Renal pelvis (tissue), 12 donors: ENCODE data around the gene SLC45A2. TPM values are rescaled to one million over a fixed set of nuclear protein-coding genes. Genes with fewer than 3 reads are reported as not detected.
"Not testable (repeated sequence)": the region's sequence is repeated elsewhere in the genome, so short reads cannot be mapped to it uniquely, and the experiment has no call there.

Source experiments
- DNase-seq: peaks from one replicate; pipeline ENCODE4 v3.0.0-alpha.2; 2013
- long read RNA-seq, 16 experiments: transcript quantifications; one replicate each; lab custom pipeline, GENCODE V29; 2026
- polyA plus RNA-seq, 3 donors: library from polyadenylated mRNA; unstranded; fragments of 120-200 nt; gene quantifications; one replicate each; pipeline ENCODE4 v1.2.1, GENCODE V29; 2013; ENCODE audit not compliant: insufficient read length in 3 of 3

Gene SLC45A2, protein sequence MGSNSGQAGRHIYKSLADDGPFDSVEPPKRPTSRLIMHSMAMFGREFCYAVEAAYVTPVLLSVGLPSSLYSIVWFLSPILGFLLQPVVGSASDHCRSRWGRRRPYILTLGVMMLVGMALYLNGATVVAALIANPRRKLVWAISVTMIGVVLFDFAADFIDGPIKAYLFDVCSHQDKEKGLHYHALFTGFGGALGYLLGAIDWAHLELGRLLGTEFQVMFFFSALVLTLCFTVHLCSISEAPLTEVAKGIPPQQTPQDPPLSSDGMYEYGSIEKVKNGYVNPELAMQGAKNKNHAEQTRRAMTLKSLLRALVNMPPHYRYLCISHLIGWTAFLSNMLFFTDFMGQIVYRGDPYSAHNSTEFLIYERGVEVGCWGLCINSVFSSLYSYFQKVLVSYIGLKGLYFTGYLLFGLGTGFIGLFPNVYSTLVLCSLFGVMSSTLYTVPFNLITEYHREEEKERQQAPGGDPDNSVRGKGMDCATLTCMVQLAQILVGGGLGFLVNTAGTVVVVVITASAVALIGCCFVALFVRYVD
- 1 to 10 TPM in 1 of 3 donors, under 1 TPM in 2; 0.50 to 1.1 (median 0.96) TPM for polyA plus RNA-seq
- long read RNA-seq, donor 1, result 0 reads
- long read RNA-seq, donor 2, result 0 reads
- long read RNA-seq, donor 3, result 0 reads
- long read RNA-seq, donor 4, result 0 reads
- long read RNA-seq, donor 5, result 0 reads
- long read RNA-seq, donor 6, result 0 reads
- long read RNA-seq, donor 7, result 0 reads
- long read RNA-seq, donor 8, result 0 reads
- long read RNA-seq, donor 9, result 0 reads
- long read RNA-seq, donor 10, result 0 reads
- long read RNA-seq, donor 11, result 0 reads
- long read RNA-seq, donor 12, result 0 reads
- long read RNA-seq, donor 13, result 0 reads
- long read RNA-seq, donor 14, result 0 reads
- long read RNA-seq, donor 15, result 0 reads
- long read RNA-seq, donor 16, result 0 reads

- DNase-seq, result no peak
These were observed at the start of gene SLC45A2 for GRCh38 chr5:33984671-33985124. SLC45A2 (minus strand) TSS chr5:33984693; CDS start chr5:33984583, 110 bp downstream.

GRCh38 chr5:34031966-34032365 lies 47.5 kb upstream of the SLC45A2 start:
- no peak for DNase-seq

GRCh38 chr5:34031117-34031516 lies 46.6 kb upstream of the SLC45A2 start:
- DNase-seq, result no peak

DNA sequence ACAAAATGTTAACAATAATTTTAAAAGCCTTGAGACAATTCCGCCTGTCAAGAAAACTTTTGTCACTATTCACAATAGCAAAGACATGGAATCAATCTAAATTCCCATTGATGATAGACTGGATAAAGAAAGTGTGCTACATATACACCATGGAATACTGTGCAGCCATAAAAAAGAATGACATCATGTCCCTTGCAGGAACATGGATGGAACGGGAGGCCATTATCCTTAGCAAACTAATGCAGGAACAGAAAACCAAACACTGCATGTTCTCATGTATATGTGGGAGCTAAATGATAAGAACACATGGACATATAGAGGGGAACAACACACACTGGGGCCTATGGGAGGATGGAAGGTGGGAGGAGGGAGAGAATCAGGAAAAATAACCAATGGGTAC lies 46.1 kb upstream of the SLC45A2 start:
- DNase-seq, result not testable (repeated sequence)

- DNase-seq, result no peak
These were observed 45.6 kb upstream of the SLC45A2 start for GRCh38 chr5:34030048-34030447.

DNA sequence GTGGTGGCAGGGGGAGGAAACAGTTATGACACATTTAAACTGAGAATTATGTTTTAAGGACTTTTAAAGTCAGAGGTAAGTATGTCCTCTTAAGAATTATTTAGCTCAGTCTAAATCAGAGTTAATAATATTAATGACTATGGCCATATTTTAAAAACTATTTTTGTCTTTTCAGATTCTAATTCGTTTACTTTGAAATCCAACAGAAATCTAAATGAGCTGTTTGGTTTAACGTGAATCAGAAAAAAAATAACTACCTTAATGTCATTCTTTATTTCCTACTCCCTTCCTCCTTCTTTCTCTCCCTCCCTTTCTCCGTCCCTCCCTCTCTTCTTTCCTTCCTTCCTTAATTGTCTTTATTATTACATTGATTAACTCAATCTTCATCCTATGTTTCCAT lies 43.9 kb upstream of the SLC45A2 start:
- no peak for DNase-seq

DNA sequence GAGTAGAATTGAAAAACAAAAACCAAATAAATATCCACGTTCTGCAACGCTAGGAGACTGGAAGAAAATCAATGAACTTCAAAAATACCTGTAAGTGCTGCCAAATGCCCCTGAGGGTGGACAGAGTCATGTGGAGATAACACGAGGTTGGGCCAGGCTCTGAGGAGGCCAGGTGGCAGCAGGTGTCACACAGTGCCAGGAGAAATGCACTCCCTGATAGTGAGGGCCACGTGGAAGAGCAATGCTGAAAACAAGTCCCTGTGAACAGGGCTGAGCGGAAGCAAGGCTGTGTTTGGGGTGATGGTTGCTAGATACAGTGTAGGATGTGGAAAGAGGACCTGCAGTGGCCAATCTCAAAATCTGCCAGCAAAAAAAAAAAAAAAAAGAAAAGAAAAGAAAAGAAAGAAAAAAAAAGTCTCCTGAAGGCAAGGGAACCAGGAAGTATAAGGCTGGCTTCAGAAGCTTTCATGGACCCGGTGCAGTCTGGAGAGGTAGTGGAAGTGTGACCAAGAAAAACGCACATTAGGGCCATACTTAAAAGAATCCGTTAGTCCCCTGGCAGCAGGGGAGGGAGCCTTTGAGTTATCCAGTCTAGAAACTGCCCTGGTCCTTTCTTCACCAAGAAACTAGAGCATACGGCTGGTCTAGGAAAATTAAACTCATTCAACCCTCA lies 41.7 kb upstream of the SLC45A2 start:
- DNase-seq, result no peak

DNA sequence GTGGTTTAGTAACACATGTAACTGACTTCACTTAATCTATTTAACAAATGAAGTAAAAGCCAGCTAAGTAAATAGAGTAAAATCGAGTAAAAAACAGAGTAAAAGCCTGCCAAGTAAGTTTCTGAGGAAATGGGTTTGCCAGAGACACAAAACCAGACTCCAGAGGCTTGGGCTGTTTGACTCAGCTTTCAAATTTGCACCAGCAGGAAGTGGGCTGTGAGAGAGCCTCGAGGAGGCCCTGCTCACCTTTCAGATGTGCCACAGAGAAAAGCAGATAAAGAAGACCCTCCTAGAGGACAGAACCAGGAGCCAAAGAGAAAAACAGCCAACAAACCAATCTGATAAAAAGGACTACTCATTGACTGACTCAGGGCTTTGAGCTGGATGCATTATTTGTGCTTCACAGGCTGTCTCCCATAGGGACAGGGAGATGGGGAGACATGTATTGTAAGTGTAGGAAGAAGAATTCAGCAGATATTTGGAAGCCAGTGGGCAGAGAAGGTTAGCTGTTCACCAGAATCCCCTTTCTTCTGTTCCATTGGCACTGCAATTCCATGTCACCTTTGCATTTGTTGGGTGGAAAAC lies 37.7 kb upstream of the SLC45A2 start:
- no peak for DNase-seq

DNA sequence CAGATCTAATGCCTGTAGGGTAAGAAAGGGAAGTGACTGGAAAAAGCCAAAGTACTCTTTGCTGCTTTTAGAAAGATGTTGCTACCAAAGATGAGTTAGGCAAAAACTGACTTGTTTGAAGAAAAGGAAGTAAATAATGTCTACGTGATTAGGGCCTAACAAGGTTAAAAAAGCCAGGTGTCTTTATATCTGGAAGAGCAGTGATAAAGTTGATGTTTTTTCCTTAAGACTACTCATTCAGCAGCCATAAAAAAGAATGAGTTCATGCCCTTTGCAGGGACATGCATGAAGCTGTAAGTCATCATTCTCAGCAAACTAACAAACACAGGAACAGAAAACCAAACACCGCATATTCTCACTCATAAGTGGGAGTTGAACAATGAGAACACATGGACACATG lies 36.8 kb upstream of the SLC45A2 start:
- DNase-seq, result no peak

DNA sequence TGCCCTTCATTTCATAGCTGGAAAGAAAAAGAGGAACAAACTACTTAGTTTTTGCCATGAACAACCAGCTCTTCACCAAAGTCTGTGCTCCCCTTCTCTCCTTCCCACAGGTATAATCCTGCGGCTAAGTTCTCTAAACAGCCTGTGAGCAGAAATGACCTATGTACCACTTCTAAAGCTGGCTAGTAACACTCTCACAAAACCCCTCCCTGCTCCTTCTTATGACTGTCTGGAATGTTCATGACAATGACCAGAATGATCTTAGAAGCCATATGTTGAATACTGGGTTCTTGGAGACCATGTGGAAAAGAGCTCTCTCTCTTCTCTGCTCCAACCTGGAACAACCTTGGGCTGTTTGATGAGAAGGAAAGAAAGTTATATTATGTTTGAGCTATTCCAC lies 36.2 kb upstream of the SLC45A2 start:
- no peak for DNase-seq

DNA sequence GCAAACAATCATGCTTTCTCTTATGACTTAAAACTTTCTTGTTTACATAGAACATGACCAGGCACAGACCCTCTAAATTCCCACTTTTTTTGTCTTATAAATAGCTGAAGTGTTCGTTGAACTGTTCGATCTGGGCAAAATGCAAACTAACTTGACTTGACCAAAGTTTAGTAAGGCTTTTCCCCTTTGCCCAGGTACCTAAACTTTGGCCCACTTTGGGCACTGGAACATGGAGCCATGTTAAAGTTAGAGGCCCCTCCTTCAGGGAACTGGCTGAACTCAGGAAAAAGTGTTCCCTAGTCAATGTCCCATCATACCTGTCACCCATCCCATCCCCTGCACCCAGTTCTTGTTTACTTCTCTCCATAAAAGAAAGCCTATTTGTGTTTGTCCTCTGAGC lies 32.8 kb upstream of the SLC45A2 start:
- no peak for DNase-seq

DNA sequence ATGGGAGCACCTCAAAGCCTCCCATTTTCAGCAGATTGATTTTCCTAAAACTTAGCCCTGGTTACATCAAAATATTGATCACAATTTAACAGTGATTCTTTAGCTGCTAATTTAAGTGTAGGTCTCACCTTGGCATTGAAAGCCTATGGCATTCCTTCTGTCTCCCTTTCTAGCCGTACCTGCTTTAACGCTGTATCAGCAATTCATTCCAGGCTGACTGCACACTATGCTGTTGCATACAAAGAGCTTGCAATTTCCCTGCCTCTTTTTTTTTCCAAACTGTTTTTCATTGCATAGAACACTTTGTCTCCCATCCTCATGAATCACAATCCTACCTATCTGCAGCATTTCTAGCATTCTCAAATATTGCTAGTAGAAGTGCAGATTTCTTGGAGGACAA lies 32.3 kb upstream of the SLC45A2 start:
- no peak for DNase-seq

DNA sequence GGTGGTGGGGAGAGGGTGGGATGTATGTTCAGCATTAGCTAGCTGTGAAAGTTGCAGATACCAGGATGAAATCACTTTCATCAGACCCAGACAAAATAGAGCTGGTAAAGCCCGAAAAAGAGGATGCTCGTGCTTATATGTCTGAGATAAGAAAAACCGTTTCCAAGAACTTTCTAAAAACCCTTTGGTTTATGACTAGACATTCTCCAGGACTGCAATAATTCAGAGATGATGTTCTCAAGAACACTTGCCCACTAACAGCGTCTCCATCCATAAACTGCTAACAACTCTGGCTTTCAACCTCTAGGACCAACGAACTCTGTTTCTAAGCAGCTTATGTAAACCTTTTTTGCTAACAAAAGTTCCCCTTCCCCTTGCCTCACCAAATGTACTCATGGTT lies 31.7 kb upstream of the SLC45A2 start:
- DNase-seq, result no peak

GRCh38 chr5:34015120-34015822 lies 30.8 kb upstream of the SLC45A2 start:
- DNase-seq, result no peak

DNA sequence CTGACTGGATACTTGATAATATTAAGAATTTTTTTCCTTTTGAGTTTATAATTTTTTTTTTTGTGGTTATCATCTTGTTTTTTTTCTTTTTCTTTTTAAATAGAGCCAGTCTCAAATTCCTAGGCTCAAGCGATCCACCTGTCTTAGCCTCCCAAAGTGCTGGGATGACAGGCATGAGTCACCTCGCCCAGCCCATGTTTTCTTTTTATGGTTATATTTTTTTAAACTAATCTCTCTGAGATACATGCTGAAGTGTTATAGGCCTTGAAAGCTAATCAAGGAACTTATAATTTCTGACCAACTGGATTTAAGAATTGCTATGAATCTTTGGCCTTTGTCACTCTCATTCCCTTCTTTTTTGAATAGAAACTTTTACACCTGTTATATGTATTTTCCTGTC lies 30.1 kb upstream of the SLC45A2 start:
- no peak for DNase-seq

- DNase-seq, result no peak
These were observed 29.1 kb upstream of the SLC45A2 start for GRCh38 chr5:34013547-34013946.

DNA sequence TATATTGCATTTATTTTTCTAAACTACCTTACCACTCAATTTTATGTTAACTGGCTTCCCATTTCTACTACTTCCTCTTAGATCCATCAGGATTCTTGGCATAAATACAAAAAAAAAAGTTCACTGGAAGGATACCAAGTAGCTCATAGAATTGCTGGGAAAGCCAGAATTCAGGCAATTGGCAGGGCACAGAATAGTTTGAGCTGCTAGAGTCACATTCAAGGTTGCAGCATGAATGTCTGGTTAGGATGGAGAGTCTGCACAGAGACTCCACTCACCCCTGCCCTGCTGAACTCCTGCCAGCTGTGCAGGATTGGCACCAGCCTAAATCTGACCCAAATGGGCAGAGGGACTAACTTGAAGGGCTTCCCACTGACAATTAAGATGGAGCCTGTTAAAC lies 28.3 kb upstream of the SLC45A2 start:
- no peak for DNase-seq

GRCh38 chr5:34011536-34011935 lies 27.0 kb upstream of the SLC45A2 start:
- DNase-seq, result no peak

DNA sequence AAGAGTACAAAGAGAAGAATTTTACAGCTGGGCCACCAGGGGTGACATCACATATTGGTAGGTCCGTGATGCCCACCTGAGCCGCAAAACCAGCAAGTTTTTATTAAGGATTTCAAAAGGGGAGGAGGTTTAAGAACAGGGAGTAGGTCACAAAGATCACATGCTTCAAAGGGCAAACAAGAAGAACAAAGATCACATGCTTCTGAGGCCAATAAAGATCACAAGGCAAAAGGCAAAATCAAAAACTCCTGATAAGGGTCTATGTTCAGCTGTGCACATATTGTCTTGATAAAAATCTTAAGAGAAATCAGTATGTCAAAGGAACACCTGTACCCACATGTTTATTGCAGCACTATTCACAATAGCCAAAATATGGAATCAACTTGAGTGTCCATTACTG lies 25.7 kb upstream of the SLC45A2 start:
- not testable (repeated sequence) for DNase-seq

- no peak for DNase-seq
These were observed 25.1 kb upstream of the SLC45A2 start for GRCh38 chr5:34009610-34010009.

GRCh38 chr5:34008802-34009201 lies 24.3 kb upstream of the SLC45A2 start:
- DNase-seq, result no peak
